CD4-positive, alpha-beta T cell treated with Interleukin-15 for 4 hours (primary cell): ENCODE data around the gene SUSD5.
A peak's percentile ranks its signal among the peaks of the same experiment; 100 is the strongest.
"Not testable (repeated sequence)": the region's sequence is repeated elsewhere in the genome, so short reads cannot be mapped to it uniquely, and the experiment has no call there.

Source experiments
- DNase-seq: peaks from one replicate; pipeline ENCODE4 v3.0.0-alpha.2; 2020; ENCODE audit warnings: low spot score

SUSD5 gene

DNA sequence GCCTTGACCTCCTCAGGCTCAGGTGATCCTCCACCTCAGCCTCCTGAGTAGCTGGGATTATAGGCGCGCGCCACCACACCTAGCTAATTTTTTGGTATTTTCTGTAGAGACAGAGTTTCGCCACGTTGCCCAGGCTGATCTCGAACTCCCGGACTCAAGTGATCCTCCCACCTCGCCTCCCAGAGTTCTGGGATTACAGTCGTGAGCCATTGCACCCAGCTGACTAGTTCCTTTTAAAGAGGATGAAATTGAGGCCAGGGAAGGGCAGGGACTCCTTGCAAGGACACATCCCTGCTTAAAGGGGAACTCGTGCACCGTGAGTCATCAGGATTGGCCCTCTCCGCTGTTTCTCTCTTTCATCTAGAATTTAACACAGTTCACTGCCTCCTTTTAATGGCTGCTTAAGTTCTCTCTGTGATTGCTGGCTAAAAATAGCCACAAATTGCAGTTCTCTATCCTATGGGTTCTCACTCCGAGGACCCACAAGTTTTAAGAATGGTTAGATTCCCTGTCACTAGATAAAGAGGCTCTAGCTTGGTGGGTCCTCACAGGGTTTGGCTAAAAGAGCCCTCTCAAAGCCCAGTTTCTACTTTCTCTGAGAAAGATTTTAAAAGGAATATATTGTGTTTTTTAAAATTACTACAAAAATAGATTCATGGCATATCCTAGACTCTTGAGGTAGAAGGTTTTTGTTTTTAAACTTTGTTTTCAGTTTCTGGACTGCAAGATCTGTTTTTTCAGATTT lies 103.4 kb downstream of the SUSD5 start:
- peak; percentile 11 for DNase-seq

GRCh38 chr3:33114622-33115023 lies 104.0 kb downstream of the SUSD5 start:
- DNase-seq: no peak

DNA sequence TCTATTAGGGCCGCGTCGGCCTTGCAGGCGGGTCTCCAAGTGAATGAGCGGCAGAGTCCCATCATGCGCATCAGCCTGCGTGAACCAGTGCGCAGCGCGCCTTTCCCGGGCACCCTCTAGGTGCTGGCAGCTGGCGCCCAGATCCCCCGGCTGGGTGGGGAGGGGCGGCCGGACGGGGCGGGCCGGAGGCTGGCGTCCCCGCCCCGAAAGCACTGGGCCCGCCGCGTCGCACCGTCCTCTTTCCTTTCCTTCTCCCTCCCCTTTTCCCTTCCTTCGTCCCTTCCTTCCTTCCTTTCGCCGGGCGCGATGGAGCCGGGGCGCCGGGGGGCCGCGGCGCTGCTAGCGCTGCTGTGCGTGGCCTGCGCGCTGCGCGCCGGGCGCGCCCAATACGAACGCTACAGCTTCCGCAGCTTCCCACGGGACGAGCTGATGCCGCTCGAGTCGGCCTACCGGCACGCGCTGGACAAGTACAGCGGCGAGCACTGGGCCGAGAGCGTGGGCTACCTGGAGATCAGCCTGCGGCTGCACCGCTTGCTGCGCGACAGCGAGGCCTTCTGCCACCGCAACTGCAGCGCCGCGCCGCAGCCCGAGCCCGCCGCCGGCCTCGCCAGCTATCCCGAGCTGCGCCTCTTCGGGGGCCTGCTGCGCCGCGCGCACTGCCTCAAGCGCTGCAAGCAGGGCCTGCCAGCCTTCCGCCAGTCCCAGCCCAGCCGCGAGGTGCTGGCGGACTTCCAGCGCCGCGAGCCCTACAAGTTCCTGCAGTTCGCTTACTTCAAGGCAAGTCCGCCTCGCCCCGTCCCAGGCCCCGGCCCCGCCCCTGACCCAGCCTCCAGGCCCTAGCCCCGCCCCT lies 104.6 kb downstream of the SUSD5 start, which contains the start of gene CRTAP:
TSS of gene CRTAP (plus strand) at position 243 of the 850 bp plus-strand sequence. CDS start at position 307, 64 bp downstream.
- peak; percentile 88 for DNase-seq

- no peak for DNase-seq
Measured at GRCh38 chr3:33111581-33111980, 107.0 kb downstream of the SUSD5 start.

- DNase-seq: not testable (repeated sequence)
Measured at GRCh38 chr3:33106854-33107253, 111.8 kb downstream of the SUSD5 start.

GRCh38 chr3:33105341-33105948 lies 113.2 kb downstream of the SUSD5 start:
- DNase-seq: no peak

DNA sequence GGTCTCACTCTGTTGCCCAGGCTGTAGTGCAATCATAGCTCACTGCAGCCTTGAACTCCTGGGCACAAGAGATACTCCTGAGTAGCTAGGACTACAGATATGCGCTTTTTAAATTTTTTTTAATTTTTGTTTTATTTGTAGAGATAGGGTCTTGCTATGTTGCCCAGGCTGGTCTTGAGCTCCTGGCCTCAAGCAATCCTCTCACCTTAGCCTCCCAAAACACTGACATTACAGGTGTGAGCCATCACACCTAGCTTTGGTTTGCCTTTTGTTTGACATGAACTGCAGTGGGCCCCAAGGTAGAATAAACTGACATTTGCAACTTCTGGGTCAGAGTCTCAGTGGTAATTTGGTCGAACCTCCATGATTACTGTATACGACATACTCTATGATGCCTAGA lies 113.8 kb downstream of the SUSD5 start:
- no peak for DNase-seq

DNA sequence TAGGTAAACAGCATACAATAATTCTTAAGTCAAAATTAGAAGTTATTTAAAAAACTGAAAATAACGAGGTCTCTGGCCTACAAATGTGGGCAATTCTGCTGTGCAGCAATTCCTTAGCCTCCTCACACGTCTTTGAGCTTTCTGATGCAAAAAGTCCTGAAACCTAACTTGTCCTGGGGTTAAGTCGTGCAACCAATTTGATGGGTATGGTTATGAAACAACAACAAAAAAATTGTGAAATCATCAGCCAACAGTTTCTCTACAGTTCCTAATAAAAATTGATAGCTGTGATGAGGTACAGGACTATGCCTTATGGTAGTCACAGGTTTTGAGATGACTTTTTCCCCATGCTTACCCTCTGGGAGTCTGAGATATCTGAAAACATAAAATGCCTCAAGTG lies 115.1 kb downstream of the SUSD5 start:
- no peak for DNase-seq

DNA sequence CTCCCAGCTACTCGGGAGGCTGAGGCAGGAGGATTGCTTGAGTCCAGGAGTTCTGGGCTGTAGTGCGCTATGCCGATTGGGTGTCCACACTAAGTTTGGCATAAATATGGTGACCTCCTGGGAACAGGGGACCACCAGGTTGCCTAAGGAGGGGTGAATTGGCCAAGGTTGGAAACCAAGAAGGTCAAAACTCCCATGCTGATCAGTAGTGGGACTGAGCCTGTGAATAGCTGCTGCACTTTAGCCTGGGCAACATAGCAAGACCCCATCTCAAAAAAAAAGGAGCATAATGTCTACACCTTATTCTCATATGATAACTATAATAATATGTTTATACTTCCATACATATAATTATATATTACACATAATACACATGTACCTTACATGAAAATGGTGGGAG lies 115.6 kb downstream of the SUSD5 start:
- no peak for DNase-seq

- DNase-seq: no peak
Measured at GRCh38 chr3:33100229-33100628, 118.4 kb downstream of the SUSD5 start.
